Measurements from ENCODE around the gene LASP1NB.

LASP1NB gene

GRCh38 chr17:38939987-38940386 lies 14.6 kb downstream of the LASP1NB start:
- Histone ChIP-seq H3K27ac (ENCODE audit: insufficient read depth, low read length) (no peak overlapping the region), H4K8ac (ENCODE audit: low read depth in 2 of 2, low read length in 2 of 2) (no peak overlapping the region), H2BK120ac (ENCODE audit: low read depth, low read length) (no peak overlapping the region), H2AFZ (replicated peaks; ENCODE audit: low read length, poor library complexity) (no peak overlapping the region), H3K27me3 (ENCODE audit: control insufficient read depth, insufficient read depth, low read length) (no peaks in the 10 kb centered on the region), H4K20me1 (ENCODE audit: insufficient read depth, low read length) (no peaks in the 10 kb centered on the region), H3K23ac (ENCODE audit: low read depth, low read length) (no peak overlapping the region), H4K91ac (ENCODE audit: insufficient read depth, low read depth, low read length) (no peak overlapping the region), H3K14ac (replicated peaks; ENCODE audit: low read depth, low read length) (no peak overlapping the region), H4K5ac (ENCODE audit: low read depth, low read length) (no peak overlapping the region), H3K4me3 (ENCODE audit: insufficient read depth, low read depth, low read length) (no peak overlapping the region), H2BK15ac (ENCODE audit: low read depth, low read length) (no peak overlapping the region), H3K4me2 (ENCODE audit: low read depth, low read length) (no peak overlapping the region), H3K56ac (ENCODE audit: extremely low read depth, insufficient read depth, low read length) (no peak overlapping the region), H3K4me1 (ENCODE audit: control insufficient read depth, insufficient read depth, low read length) (0 out of 2 replicates have a peak, but pooled peaks cover 2% of the 10 kb centered on the region), H3K18ac (ENCODE audit: low read depth, low read length) (no peak overlapping the region), H2AK5ac (ENCODE audit: low read depth, low read length) (no peak overlapping the region), H3K36me3 (ENCODE audit: control insufficient read depth, insufficient read depth, low read length) (no peaks in the 10 kb centered on the region), H2BK5ac (ENCODE audit: low read depth, low read length, poor library complexity, severe bottlenecking) (no peak overlapping the region), H3K9ac (ENCODE audit: low read depth, low read length) (no peak overlapping the region), H3K79me1 (ENCODE audit: low read depth in 1 of 2, low read length in 2 of 2) (no peaks in the 10 kb centered on the region), H3K9me3 (ENCODE audit: control insufficient read depth, insufficient read depth, low read length) (no peaks in the 10 kb centered on the region), H3K9me1 (ENCODE audit: insufficient read depth, low read length) (no peaks in the 10 kb centered on the region), H2AK9ac (replicated peaks; ENCODE audit: low read depth, low read length, poor library complexity) (no peak overlapping the region), H2BK20ac (ENCODE audit: low read depth, low read length) (no peak overlapping the region), H3K4ac (ENCODE audit: low read depth, low read length) (no peak overlapping the region)
- intact Hi-C loops (cut with micrococcal nuclease) (no loop called here), dilution Hi-C loops (cut with HindIII; ENCODE audit: low sequenced_read_pairs, unreplicated experiment) (no loop called here), in situ Hi-C loops (cut with MboI; ENCODE audit: low sequenced_read_pairs) (no loop called here)
- no peak for TF ChIP-seq MXI1 (IDR thresholded peaks at IDR 0.05; ENCODE audit: borderline replicate concordance, low read depth, low read length)
- ATAC-seq (ENCODE audit: low read depth) (no peak), DNase-seq (no peak)
- POLR2A ChIA-PET (ENCODE audit: unreplicated experiment), result interaction anchor here (0.6 kb wide), 1 partner anchor 97 kb away, joined by 6 read pairs; no protein-coding TSS in a partner anchor
- CTCF ChIA-PET, result no interaction called here
- no TSS peak for BruUV-seq (replicated peaks)

Data from IMR-90 (cell line).